ENCODE results near the gene NAA50. TPM values are rescaled to one million over a fixed set of nuclear protein-coding genes. Genes with fewer than 3 reads are reported as not detected.

Gene NAA50
- total and polyA plus RNA-seq, 8 donors: 15.1 to 159 (median 37.4) TPM

GRCh38 chr3:113741620-113742019 is 4.4 kb downstream of the NAA50 start:
- 16 to 42% (median 27%) methylated on average over 1 of the region's 1 CpG for WGBS, 5 donors
- Histone ChIP-seq H3K4me1 (peaks cover 30 to 77% (median 55%) of the 10 kb centered on the region in 4 donors), H3K27me3 (no peaks in the 10 kb centered on the region), H3K9me3 (no peaks in the 10 kb centered on the region), H3K36me3 (no peaks in the 10 kb centered on the region), H3K4me3 (no peak overlapping the region), H3K27ac (no peak overlapping the region)
- DNase-seq: no peak
- intact Hi-C loops (cut with DNase I; ENCODE audit: low total_unique reads): no loop called here
- TF ChIP-seq EP300 (IDR thresholded peaks at IDR 0.05) (no peak), POLR2A (IDR thresholded peaks at IDR 0.05) (no peak), POLR2AphosphoS5 (IDR thresholded peaks at IDR 0.05) (no peak), CTCF (IDR thresholded peaks at IDR 0.05) (no peak)

- no peaks in the 10 kb centered on the region for H3K36me3 ChIP-seq
- no peak for DNase-seq
- H3K4me3 ChIP-seq: no peak overlapping the region
- intact Hi-C loops (cut with DNase I; ENCODE audit: low total_unique reads): no loop called here
- TF ChIP-seq CTCF (IDR thresholded peaks at IDR 0.05): no peak
- TF ChIP-seq POLR2A (IDR thresholded peaks at IDR 0.05): no peak
- no peak for TF ChIP-seq EP300 (IDR thresholded peaks at IDR 0.05)
- no peak for TF ChIP-seq POLR2AphosphoS5 (IDR thresholded peaks at IDR 0.05)
- peaks cover 34 to 83% (median 58%) of the 10 kb centered on the region in 4 donors for H3K4me1 ChIP-seq
- 46 to 63% (median 52%) methylated on average over 5 of the region's 5 CpGs for WGBS, 5 donors
- H3K9me3 ChIP-seq: no peaks in the 10 kb centered on the region
- no peak overlapping the region for H3K27ac ChIP-seq
- no peaks in the 10 kb centered on the region for H3K27me3 ChIP-seq
These were observed 5.0 kb downstream of the NAA50 start for GRCh38 chr3:113741086-113741485.

GRCh38 chr3:113736548-113737089 is 9.4 kb downstream of the NAA50 start:
- Histone ChIP-seq H3K27me3 (no peaks in the 10 kb centered on the region), H3K36me3 (no peaks in the 10 kb centered on the region), H3K9me3 (no peaks in the 10 kb centered on the region), H3K4me3 (no peak overlapping the region), H3K4me1 (peaks cover 8 to 79% (median 44%) of the 10 kb centered on the region in 4 donors), H3K27ac (peak overlapping the region in 1 of 5 donors; percentile 50)
- intact Hi-C loops (cut with DNase I; ENCODE audit: low total_unique reads): no loop called here
- 15 to 25% (median 18%) methylated on average over 3 of the region's 3 CpGs for WGBS, 5 donors
- peak in 1 of 2 donors; percentile 83 for DNase-seq
- TF ChIP-seq CTCF (IDR thresholded peaks at IDR 0.05) (peak in 5 of 7 experiments; percentile 43 to 68 (median 57)), POLR2A (IDR thresholded peaks at IDR 0.05) (no peak)

- Histone ChIP-seq H3K4me3 (no peak overlapping the region), H3K36me3 (peaks cover 0 to 9% (median 2%) of the 10 kb centered on the region in 4 donors), H3K27ac (no peak overlapping the region), H3K27me3 (no peaks in the 10 kb centered on the region), H3K4me1 (peaks cover 2 to 54% (median 25%) of the 10 kb centered on the region in 4 donors), H3K9me3 (no peaks in the 10 kb centered on the region)
- no peak for DNase-seq
- 75 to 86% (median 81%) methylated on average over 4 of the region's 4 CpGs for WGBS, 5 donors
- TF ChIP-seq CTCF (IDR thresholded peaks at IDR 0.05) (no peak), POLR2AphosphoS5 (IDR thresholded peaks at IDR 0.05) (no peak), POLR2A (IDR thresholded peaks at IDR 0.05) (no peak), EP300 (IDR thresholded peaks at IDR 0.05) (no peak)
- intact Hi-C loops (cut with DNase I; ENCODE audit: low total_unique reads): no loop called here
These were observed 14.4 kb downstream of the NAA50 start for GRCh38 chr3:113731694-113732093.

Data from stomach (tissue), 9 donors.